ENCODE measurements around the gene ARVCF.
"Not testable (repeated sequence)": the region's sequence is repeated elsewhere in the genome, so short reads cannot be mapped to it uniquely, and the experiment has no call there.

The ARVCF gene

DNA sequence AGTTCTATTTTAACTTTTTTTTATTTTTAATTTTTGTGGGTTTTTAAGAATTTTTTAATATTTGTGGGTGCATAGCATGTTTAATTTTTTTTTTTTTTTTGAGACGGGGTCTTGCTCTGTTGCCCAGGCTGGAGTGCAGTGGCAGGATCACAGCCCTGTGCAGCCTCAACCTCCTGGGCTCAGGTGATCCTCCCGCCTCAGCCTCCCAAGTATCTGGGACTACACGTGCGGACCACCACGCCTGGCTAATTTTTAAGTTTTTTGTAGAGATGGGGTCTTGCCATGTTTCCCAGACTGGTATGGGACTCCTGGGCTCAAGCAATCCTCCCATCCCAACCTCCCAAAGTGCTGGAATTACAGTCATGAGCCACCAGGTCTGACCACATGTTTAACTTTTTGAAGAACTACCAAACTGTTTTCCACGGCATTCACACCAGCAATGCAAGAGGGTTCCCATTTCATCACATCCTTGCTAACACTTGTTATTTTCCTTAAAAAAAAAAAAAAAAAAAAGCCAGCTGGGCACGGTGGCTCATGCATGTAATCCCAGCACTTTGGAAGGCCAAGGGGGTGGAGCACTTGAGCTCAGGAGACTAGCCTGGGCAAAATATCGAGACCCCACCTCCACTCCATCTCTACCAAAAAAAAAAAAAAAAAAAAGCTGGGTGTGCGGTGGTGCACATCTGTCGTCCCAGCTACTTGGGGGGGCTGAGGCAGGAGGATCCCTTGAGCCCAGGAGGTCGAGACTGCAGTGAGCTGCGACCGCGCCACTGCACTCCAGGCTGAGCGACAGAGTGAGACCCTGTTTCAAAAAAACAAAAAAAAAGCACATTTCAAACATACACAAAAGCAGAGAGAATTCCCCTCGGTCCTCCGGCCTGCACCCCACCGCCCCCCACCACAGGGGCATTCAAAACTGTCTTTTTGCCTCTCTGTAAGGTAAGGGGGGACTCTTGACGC is 58.3 kb downstream of the ARVCF start:
- DNase-seq: no peak

- DNase-seq: no peak
Observed at GRCh38 chr22:19957445-19957844, 59.2 kb downstream of the ARVCF start.

- no peak for DNase-seq
Observed at GRCh38 chr22:19955241-19956128, 61.1 kb downstream of the ARVCF start.

- DNase-seq: no peak
Observed at GRCh38 chr22:19951346-19951745, 65.3 kb downstream of the ARVCF start.

DNA sequence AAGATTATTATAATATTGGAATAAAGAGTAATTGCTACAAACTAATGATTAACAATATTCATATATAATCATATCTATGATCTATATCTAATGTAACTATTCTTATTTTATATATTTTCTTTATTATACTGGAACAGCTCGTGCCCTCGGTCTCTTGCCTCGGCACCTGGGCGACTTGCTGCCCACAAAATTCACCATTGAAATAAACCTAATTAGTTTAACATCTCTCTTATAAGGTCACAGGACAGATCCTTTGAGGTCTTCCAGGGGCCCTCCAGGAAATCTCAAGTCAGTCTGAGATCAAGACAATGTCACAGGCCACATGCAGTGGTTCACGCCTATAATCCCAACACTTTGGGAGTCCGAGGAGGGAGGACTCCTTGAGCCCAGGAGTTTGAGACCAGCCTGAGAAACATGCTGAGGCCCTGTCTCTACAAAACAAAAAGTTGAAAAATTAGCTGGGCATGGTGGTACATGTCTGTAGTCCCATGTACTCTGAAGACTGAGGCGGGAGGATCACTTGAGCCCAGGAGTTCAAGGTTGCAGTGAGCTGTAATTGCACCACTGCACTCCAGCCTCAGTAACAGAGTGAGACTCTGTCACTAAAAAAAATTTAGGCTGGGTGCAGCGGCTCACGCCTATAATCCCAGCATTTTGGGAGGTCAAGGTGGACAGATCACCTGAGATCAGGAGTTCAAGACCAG is 68.4 kb downstream of the ARVCF start:
- DNase-seq: no peak

- DNase-seq: no peak
Observed at GRCh38 chr22:19943082-19944026, 73.3 kb downstream of the ARVCF start.

DNA sequence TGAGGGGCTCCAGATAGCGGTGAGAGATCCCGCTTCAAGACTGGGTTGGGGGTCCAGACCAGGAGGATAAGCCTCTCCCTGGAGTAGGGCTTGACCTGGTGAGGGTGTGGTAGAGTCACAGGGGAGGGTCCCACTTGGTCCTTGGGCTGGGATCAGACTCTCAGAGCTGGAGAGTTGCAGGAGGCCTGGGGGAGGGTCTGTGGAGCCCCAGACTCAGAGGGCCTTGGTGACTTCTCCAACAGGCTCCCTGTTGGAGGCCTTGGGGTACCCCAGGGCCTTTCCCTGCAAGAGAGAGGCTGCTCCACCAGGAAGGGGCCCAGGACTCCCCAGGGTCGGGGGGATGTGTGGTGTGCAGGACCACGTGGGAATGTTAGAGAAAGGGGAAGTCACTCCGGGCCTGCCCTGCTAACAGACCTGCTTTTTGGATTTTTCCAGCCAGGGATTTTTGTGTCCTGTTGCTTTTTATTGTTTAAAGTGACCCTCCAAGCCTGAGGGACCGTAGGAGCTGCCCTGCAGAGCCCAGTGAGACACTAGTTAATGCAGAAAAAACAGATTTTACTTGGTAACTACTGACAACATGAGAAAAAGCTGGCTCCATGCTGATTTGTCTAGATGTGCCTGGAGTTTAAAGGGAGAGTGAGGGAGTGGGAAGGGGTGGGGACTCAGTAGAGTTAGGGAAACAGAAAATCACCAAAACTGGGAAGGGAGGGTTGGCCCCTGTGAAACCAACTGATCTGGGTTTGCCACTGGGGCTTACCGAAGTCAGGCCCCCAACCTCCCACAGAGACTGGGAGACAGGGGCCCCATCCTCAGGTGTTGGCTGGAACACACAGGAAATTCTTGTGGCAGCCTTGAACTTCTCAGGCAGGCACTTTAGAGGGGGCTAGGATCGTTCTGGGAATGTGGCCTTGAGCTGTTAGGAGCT is 74.2 kb downstream of the ARVCF start:
- DNase-seq: no peak

DNA sequence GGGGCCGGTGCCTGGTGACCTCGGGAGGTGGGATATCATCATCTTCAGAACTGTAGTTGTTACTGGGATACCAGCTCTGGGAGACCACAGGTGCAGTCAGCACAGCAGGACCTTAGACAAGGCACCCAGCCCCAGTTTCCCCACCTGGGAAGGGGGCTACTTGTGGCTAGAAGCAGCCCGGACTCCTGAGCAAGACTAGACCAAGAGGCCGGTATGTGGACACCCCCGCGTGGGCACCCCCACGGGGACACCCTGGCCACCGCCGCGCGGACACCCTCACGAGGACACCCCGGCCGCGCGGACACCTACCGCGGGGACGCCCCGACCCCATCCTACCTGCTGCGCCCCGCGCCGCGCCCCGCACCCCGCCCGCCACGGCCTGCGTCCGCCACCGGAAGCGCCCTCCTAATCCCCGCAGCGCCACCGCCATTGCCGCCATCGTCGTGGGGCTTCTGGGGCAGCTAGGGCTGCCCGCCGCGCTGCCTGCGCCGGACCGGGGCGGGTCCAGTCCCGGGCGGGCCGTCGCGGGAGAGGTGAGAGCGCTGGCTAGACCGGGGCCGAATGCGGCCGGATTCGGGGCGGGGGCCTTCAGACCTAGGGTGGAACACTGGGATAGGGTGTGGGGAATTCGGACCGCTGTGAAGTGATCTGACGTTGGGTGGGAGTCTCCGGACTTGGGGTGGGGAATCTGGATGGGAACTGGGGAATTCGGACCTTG is 75.1 kb downstream of the ARVCF start, which contains the start of the genes COMT and TXNRD2:
COMT (plus strand) TSS at position 408 of the 718 bp plus-strand sequence. CDS start 20,755 bp downstream, outside the sequence.
TXNRD2 (minus strand) TSS at position 454 of the 718 bp plus-strand sequence; CDS start at position 439, 15 bp downstream.
- DNase-seq: peak; percentile 70

- no peak for DNase-seq
Observed at GRCh38 chr22:19940536-19941364, 75.9 kb downstream of the ARVCF start.

GRCh38 chr22:19937616-19938473 is 78.8 kb downstream of the ARVCF start:
- DNase-seq: no peak

DNA sequence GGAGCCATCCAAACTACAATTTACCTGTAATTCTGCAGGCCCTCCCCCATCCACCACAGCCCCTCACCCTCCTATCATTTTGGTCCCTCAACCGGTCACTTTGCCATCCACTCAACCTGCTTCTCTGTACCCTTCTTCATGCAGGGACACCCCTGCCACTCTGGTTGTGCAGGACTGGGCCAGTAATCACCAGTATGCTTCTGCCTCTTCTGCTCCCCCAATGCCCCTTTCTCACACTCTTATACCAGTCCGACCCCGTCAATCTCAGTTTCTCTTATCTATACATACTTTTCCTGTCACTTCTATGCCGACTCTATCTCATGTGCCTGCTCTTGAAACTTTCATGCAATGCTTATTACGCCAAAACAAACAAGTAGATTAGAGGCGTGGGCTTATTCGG is 80.1 kb downstream of the ARVCF start:
- no peak for DNase-seq

GRCh38 chr22:19935123-19935718 is 81.4 kb downstream of the ARVCF start:
- not testable (repeated sequence) for DNase-seq

- no peak for DNase-seq
Observed at GRCh38 chr22:19933341-19934241, 83.0 kb downstream of the ARVCF start.

GRCh38 chr22:19932367-19933206 is 84.0 kb downstream of the ARVCF start:
- DNase-seq: no peak

- DNase-seq: no peak
Observed at GRCh38 chr22:19931514-19931913, 85.1 kb downstream of the ARVCF start.

Measured in 8988T (cell line).